ENCODE data around the gene NLRX1. TPM values are rescaled to one million over a fixed set of nuclear protein-coding genes. Genes with fewer than 3 reads are reported as not detected.
"Not testable (repeated sequence)": the region's sequence is repeated elsewhere in the genome, so short reads cannot be mapped to it uniquely, and the experiment has no call there.

Gene NLRX1
- total and polyA plus RNA-seq, 2 experiments from 2014 or later, result 13.4 to 28.0 TPM

DNA sequence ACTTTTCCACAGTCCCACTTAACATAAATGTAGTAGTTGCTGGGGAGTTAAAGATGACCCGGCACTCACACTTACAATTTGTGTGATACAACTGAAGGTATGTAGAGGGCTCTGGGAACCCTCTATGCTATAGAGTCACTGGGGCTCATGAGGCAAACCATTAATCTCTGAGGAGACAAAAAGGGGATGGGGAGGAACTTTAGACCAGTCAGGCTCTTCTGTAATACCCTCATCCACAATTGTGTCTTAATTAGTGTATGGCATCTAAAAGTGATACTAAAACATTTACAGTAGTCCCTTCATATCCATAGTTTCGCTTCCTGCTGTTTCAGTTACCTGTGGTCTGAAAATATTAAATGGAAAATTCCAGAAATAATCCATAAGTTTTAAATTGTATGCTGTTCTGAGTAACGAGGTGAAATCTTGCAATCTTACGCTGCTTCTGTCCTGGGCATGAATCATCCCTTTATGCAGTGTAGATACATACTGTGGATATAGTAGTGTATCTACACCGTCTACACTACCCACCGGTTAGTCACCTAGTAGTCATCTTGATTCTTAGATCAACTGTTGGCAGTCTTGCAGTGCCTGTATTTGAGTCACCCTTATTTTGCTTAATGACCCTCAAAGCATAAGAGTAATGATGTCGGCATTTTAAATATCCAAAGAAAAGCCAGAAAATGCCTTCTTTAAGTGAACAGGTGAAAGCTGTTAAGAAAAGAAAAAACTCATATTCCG lies 49.8 kb downstream of the NLRX1 start:
- no peaks in the 10 kb centered on the region for H3K9me3 ChIP-seq (ENCODE audit: low read depth)
- H3K4me1 ChIP-seq (ENCODE audit: insufficient read depth), result peaks cover 25% of the 10 kb centered on the region
- peak overlapping the region; percentile 60 for H3K27ac ChIP-seq
- no peaks in the 10 kb centered on the region for H4K20me1 ChIP-seq (ENCODE audit: insufficient read depth)
- H3K27me3 ChIP-seq (replicated peaks; ENCODE audit: insufficient read depth), result no peaks in the 10 kb centered on the region
- peak overlapping the region; percentile 41 for H3K9ac ChIP-seq
- no peak overlapping the region for H2AFZ ChIP-seq
- H3K4me2 ChIP-seq (ENCODE audit: unreplicated experiment), result peak overlapping the region; percentile 33
- in situ Hi-C loops (cut with MboI), result no loop called here
- peaks cover 91% of the 10 kb centered on the region for H3K79me2 ChIP-seq (ENCODE audit: insufficient read depth)
- H3K36me3 ChIP-seq (ENCODE audit: low read depth), result no peaks in the 10 kb centered on the region
- no peaks in the 10 kb centered on the region for H3K9me2 ChIP-seq (ENCODE audit: insufficient read depth)
- peak; percentile 99 for DNase-seq
- peaks cover 29% of the 10 kb centered on the region for H3F3A ChIP-seq (ENCODE audit: insufficient read depth)
- TF ChIP-seq EZH2 (IDR thresholded peaks at IDR 0.05; ENCODE audit: insufficient read depth, poor library complexity, severe bottlenecking) (no peak), EZH2phosphoT487 (IDR thresholded peaks at IDR 0.05; ENCODE audit: insufficient read depth, low read depth) (no peak)
- no peak overlapping the region for H3K4me3 ChIP-seq
- WGBS, 2 experiments (ENCODE audit: low coverage in 1 of 2, low lambda C conversion rate in 2 of 2, missing lambda C conversion rate in 2 of 2), result 13 to 14% methylated on average over 8 of the region's 8 CpGs

DNA sequence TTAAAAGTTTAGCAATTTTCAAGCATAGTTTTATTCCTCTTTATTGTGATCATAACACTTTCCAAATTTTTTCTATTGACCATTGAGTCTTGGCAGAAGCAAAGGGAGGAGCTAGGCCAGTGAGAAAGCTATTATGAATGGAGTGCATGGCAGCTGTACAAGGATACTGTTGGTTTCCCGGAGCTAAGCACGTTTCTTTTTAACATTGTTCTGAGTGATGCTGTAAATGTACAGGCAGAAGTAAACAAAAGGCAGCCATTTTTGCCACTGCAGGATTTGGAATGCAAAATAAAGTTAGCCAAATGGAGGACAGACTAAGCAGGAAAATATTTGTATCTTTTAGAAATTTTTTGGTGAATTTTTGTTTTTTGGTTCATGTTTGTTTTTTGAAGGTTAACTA lies 53.8 kb downstream of the NLRX1 start:
- peak overlapping the region; percentile 27 for H3K27ac ChIP-seq
- H2AFZ ChIP-seq, result peak overlapping the region; percentile 42; the same call in 1 of the 2 replicates
- WGBS, 2 experiments (ENCODE audit: low coverage in 1 of 2, low lambda C conversion rate in 2 of 2, missing lambda C conversion rate in 2 of 2), result 4 to 5% methylated on average over 2 of the region's 2 CpGs
- DNase-seq, result peak; percentile 72
- H3K9me2 ChIP-seq (ENCODE audit: insufficient read depth), result no peaks in the 10 kb centered on the region
- H3K27me3 ChIP-seq (replicated peaks; ENCODE audit: insufficient read depth), result no peaks in the 10 kb centered on the region
- no peak overlapping the region for H3K4me3 ChIP-seq
- peaks cover 90% of the 10 kb centered on the region for H3K79me2 ChIP-seq (ENCODE audit: insufficient read depth)
- H3K9me3 ChIP-seq (ENCODE audit: low read depth), result no peaks in the 10 kb centered on the region
- TF ChIP-seq EZH2phosphoT487 (IDR thresholded peaks at IDR 0.05; ENCODE audit: insufficient read depth, low read depth), result no peak
- no peak for TF ChIP-seq EZH2 (IDR thresholded peaks at IDR 0.05; ENCODE audit: insufficient read depth, poor library complexity, severe bottlenecking)
- H3K4me1 ChIP-seq (ENCODE audit: insufficient read depth), result peaks cover 35% of the 10 kb centered on the region
- H3K36me3 ChIP-seq (ENCODE audit: low read depth), result no peaks in the 10 kb centered on the region
- H3K4me2 ChIP-seq (ENCODE audit: unreplicated experiment), result peak overlapping the region; percentile 38
- peaks cover 27% of the 10 kb centered on the region for H3F3A ChIP-seq (ENCODE audit: insufficient read depth)
- H4K20me1 ChIP-seq (ENCODE audit: insufficient read depth), result no peaks in the 10 kb centered on the region
- peak overlapping the region; percentile 2; the same call in 1 of the 2 replicates for H3K9ac ChIP-seq
- in situ Hi-C loops (cut with MboI), result no loop called here

DNA sequence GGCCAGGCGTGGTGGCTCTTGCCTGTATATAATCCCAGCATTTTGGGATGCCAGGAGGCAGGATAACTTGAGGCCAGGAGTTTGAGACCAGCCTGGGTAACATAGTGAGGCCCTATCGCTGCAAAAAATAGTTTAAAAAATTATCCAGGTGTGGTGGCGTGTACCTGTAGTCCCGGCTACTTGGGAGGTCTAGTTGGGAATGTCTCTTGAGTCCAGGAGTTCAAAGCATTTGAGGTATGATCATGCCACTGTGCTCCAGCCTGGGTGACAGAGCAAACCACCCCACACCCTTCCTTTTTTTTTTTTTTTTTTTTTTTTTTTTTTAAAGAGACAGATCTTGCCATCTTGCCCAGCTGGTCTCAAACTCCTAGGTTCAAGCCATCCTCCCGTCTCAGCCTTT lies 54.4 kb downstream of the NLRX1 start:
- no peaks in the 10 kb centered on the region for H3K9me3 ChIP-seq (ENCODE audit: low read depth)
- peak overlapping the region; percentile 42; the same call in 1 of the 2 replicates for H2AFZ ChIP-seq
- H3K27ac ChIP-seq, result peak overlapping the region; percentile 27
- peaks cover 21% of the 10 kb centered on the region for H3F3A ChIP-seq (ENCODE audit: insufficient read depth)
- 88 to 89% methylated on average over 5 of the region's 5 CpGs for WGBS, 2 experiments (ENCODE audit: low coverage in 1 of 2, low lambda C conversion rate in 2 of 2, missing lambda C conversion rate in 2 of 2)
- H3K79me2 ChIP-seq (ENCODE audit: insufficient read depth), result peaks cover 90% of the 10 kb centered on the region
- H3K4me3 ChIP-seq, result no peak overlapping the region
- H3K4me1 ChIP-seq (ENCODE audit: insufficient read depth), result peaks cover 33% of the 10 kb centered on the region
- H4K20me1 ChIP-seq (ENCODE audit: insufficient read depth), result no peaks in the 10 kb centered on the region
- H3K4me2 ChIP-seq (ENCODE audit: unreplicated experiment), result peak overlapping the region; percentile 38
- H3K36me3 ChIP-seq (ENCODE audit: low read depth), result no peaks in the 10 kb centered on the region
- no peaks in the 10 kb centered on the region for H3K9me2 ChIP-seq (ENCODE audit: insufficient read depth)
- peak overlapping the region; percentile 2; the same call in 1 of the 2 replicates for H3K9ac ChIP-seq
- no peak for DNase-seq
- TF ChIP-seq EZH2 (IDR thresholded peaks at IDR 0.05; ENCODE audit: insufficient read depth, poor library complexity, severe bottlenecking) (no peak), EZH2phosphoT487 (IDR thresholded peaks at IDR 0.05; ENCODE audit: insufficient read depth, low read depth) (no peak)
- in situ Hi-C loops (cut with MboI), result no loop called here
- H3K27me3 ChIP-seq (replicated peaks; ENCODE audit: insufficient read depth), result no peaks in the 10 kb centered on the region

DNA sequence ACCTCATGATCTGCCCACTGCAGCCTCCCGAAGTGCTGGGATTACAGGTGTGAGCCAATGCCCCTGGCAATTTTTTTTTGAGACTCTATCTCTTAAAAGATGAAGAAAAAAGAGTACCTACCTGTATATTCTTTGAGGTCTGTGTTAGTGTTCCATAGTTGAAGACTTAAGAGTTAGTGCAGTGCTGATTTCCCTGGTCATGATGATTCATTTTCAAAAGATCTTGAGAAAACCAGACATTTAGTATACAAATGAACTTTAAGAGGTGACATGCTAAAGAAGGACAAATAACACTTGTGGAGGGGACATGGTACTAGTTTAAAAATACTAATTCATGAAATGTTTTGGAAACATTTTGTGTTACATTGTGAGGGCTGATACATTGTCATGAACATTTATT lies 55.3 kb downstream of the NLRX1 start:
- H4K20me1 ChIP-seq (ENCODE audit: insufficient read depth), result no peaks in the 10 kb centered on the region
- DNase-seq, result peak; percentile 50

DNA sequence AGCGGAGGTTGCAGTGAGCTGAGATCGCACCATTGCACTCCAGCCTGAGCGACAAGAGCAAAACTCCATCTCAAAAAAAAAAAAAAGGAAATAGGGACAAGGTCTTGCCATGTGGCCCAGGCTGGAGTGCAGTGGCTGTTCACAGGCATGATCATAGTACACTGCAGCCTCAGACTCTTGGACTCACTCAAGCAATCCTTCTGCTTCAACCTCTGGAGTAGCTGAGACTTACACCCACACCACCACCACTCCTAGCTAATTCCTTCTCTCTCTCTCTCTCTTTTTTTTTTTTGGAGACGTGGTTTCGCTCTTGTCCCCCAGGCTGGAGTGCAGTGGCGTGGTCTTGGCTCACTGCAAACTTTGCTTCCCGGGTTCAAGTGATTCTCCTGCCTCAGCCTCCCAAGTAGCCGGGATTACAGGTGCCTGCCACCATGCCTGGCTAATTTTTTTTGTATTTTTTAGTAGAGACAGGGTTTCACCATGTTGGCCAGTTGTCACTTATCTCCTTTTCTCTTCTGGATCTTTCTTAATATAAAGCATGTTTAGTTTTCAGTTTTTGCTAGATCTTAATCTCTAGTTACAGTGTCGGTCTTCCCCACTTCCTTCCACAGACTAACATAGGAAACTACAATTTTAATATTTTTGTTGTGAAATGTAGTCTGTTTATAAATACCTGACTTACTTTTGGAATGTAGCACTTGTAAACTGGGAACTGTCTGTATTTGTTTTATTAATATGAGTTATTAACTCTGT lies 60.2 kb downstream of the NLRX1 start:
- H4K20me1 ChIP-seq (ENCODE audit: insufficient read depth), result 0 out of 2 replicates have a peak, but pooled peaks cover 11% of the 10 kb centered on the region
- 95% methylated on average over 6 to 9 of the region's 9 CpGs for WGBS, 2 experiments (ENCODE audit: low coverage in 1 of 2, low lambda C conversion rate in 2 of 2, missing lambda C conversion rate in 2 of 2)
- H3K9ac ChIP-seq; H3K9me2 ChIP-seq (ENCODE audit: insufficient read depth); H3F3A ChIP-seq (ENCODE audit: insufficient read depth); H3K9me3 ChIP-seq (ENCODE audit: low read depth); H3K4me2 ChIP-seq (ENCODE audit: unreplicated experiment); H3K36me3 ChIP-seq (ENCODE audit: low read depth); H3K27me3 ChIP-seq (replicated peaks; ENCODE audit: insufficient read depth); DNase-seq; in situ Hi-C loops (cut with MboI); H2AFZ ChIP-seq; H3K4me3 ChIP-seq; H3K27ac ChIP-seq: not testable (repeated sequence)
- H3K4me1 ChIP-seq (ENCODE audit: insufficient read depth), result peaks cover 17% of the 10 kb centered on the region
- peaks cover 92% of the 10 kb centered on the region for H3K79me2 ChIP-seq (ENCODE audit: insufficient read depth)

More for the DNA sequence above, 55.3 kb downstream of the NLRX1 start:
- WGBS, 2 experiments (ENCODE audit: low coverage in 1 of 2, low lambda C conversion rate in 2 of 2, missing lambda C conversion rate in 2 of 2), result 100% methylated on average over 1 of the region's 1 CpG
- H3K9me3 ChIP-seq (ENCODE audit: low read depth), result no peaks in the 10 kb centered on the region
- no peak overlapping the region for H3K4me3 ChIP-seq
- no peaks in the 10 kb centered on the region for H3K9me2 ChIP-seq (ENCODE audit: insufficient read depth)
- in situ Hi-C loops (cut with MboI), result no loop called here
- no peak for TF ChIP-seq EZH2phosphoT487 (IDR thresholded peaks at IDR 0.05; ENCODE audit: insufficient read depth, low read depth)
- no peak for TF ChIP-seq EZH2 (IDR thresholded peaks at IDR 0.05; ENCODE audit: insufficient read depth, poor library complexity, severe bottlenecking)
- no peak overlapping the region for H2AFZ ChIP-seq
- H3K4me1 ChIP-seq (ENCODE audit: insufficient read depth), result peaks cover 26% of the 10 kb centered on the region
- H3K27ac ChIP-seq, result no peak overlapping the region
- peaks cover 13% of the 10 kb centered on the region for H3F3A ChIP-seq (ENCODE audit: insufficient read depth)
- peaks cover 97% of the 10 kb centered on the region for H3K79me2 ChIP-seq (ENCODE audit: insufficient read depth)
- no peaks in the 10 kb centered on the region for H3K27me3 ChIP-seq (replicated peaks; ENCODE audit: insufficient read depth)
- H3K36me3 ChIP-seq (ENCODE audit: low read depth), result no peaks in the 10 kb centered on the region
- no peak overlapping the region for H3K4me2 ChIP-seq (ENCODE audit: unreplicated experiment)
- no peak overlapping the region for H3K9ac ChIP-seq
